Activated T-helper 1 cell treated with anti-CD3 and anti-CD28 coated beads, Interleukin-2, amount 50 U/mL, for 16 hours (primary cell): Measurements from ENCODE around the gene PIK3C2B.

Source experiments
- DNase-seq, 2 donors: peaks; one replicate each; pipeline ENCODE4 v3.0.0-alpha.2; 2020; ENCODE audit warnings: low read depth in 1 of 2, low spot score in 1 of 2

PIK3C2B gene

GRCh38 chr1:204461331-204462228 is 33.0 kb downstream of the PIK3C2B start:
- DNase-seq = no peak

- no peak for DNase-seq
Observed at GRCh38 chr1:204460346-204460745, 34.3 kb downstream of the PIK3C2B start.

- DNase-seq = no peak
Observed at GRCh38 chr1:204459706-204460105, 34.9 kb downstream of the PIK3C2B start.

- no peak for DNase-seq
Observed at GRCh38 chr1:204457666-204458065, 36.9 kb downstream of the PIK3C2B start.

GRCh38 chr1:204456826-204457442 is 37.7 kb downstream of the PIK3C2B start:
- DNase-seq = no peak

- no peak for DNase-seq
Observed at GRCh38 chr1:204455831-204456145, 38.8 kb downstream of the PIK3C2B start.

- DNase-seq = no peak
Observed at GRCh38 chr1:204455063-204455830, 39.4 kb downstream of the PIK3C2B start.

GRCh38 chr1:204454476-204454875 is 40.1 kb downstream of the PIK3C2B start:
- DNase-seq = no peak

GRCh38 chr1:204453141-204453772 is 41.3 kb downstream of the PIK3C2B start:
- peak; percentile 13 to 69 for DNase-seq

GRCh38 chr1:204451352-204452124 is 43.1 kb downstream of the PIK3C2B start:
- no peak for DNase-seq

- DNase-seq = no peak
Observed at GRCh38 chr1:204450461-204451257, 43.9 kb downstream of the PIK3C2B start.

- DNase-seq = no peak
Observed at GRCh38 chr1:204449678-204450280, 44.8 kb downstream of the PIK3C2B start.

GRCh38 chr1:204448991-204449677 is 45.5 kb downstream of the PIK3C2B start:
- DNase-seq = no peak

- DNase-seq = no peak
Observed at GRCh38 chr1:204448344-204448964, 46.2 kb downstream of the PIK3C2B start.

GRCh38 chr1:204447736-204448135 is 46.9 kb downstream of the PIK3C2B start:
- no peak for DNase-seq

GRCh38 chr1:204447190-204447589 is 47.4 kb downstream of the PIK3C2B start:
- DNase-seq = no peak

GRCh38 chr1:204446413-204447111 is 48.0 kb downstream of the PIK3C2B start:
- peak; percentile 57 to 63 for DNase-seq
